Panc1 (cell line): Measurements from ENCODE around the gene ATXN1.

Experiments
- CTCF ChIP-seq: fragments of 450-650 bp; IDR thresholded peaks from 2 replicates; pipeline ENCODE4 v1.5.1; 2017; ENCODE audit warnings: mild to moderate bottlenecking
- POLR2AphosphoS5 ChIP-seq: IDR thresholded peaks from 2 replicates; pipeline ENCODE4 v1.6.1; 2012; ENCODE audit warnings: mild to moderate bottlenecking, low read depth, low read length, moderate library complexity
- REST ChIP-seq, 2 experiments: IDR thresholded peaks; 2 replicates each; pipeline ENCODE4 v1.6.1; 2011 to 2012; ENCODE audit warnings: low read depth in 2 of 2, control low read depth in 1 of 2, low read length in 1 of 2, mild to moderate bottlenecking in 1 of 2, moderate library complexity in 1 of 2; ENCODE audit not compliant: insufficient read depth in 1 of 2
- SIN3A ChIP-seq: IDR thresholded peaks from 2 replicates; pipeline ENCODE4 v1.6.1; 2012; ENCODE audit warnings: low read depth, mild to moderate bottlenecking, low read length, moderate library complexity, borderline replicate concordance; ENCODE audit not compliant: insufficient read depth
- TCF7L2 ChIP-seq: IDR thresholded peaks from 2 replicates; pipeline ENCODE4 v1.6.1; 2011; ENCODE audit warnings: mild to moderate bottlenecking, low read depth, low read length, inconsistent platforms

DNA sequence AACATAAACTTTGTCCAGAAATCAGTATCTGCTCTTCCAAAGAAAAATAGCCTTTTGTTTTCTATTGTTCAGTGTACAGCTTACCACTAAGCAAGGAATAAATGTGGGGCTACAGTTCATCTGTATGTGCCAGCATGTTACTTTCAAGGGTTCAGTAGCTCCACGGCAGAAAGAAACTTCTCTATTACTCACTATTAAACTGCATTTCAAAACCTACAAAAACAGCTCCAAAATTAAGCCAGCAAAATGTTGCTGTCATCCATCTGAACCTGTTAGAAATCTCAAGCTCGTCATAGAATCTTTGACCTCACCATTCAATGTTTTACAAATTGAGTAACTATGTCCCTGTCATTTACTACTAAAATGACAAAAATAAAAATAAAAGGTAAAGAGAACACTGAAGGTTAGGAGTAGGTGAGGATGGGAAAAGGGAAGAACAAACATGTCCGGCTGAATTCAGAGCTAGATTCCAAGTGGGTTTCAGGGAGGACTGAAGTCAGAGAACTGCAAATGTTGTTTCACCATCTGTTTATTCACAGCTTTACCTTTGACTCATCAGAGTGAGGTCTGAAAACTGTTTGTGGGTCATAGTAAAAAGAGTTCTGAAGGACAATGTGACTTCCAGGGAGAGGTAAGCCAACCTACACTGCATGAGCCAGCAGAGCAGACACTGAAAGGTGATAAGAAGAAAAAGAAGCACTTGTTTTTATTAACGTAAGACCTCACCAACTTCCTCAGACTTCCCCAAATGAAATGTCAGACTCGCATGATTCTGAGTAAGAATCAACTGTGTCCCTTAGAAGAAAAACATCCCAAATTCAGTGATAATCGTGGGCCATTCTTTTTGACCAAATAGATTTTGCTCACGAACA is 62.0 kb downstream of the ATXN1 start:
- TF ChIP-seq CTCF (no peak), REST (IDR thresholded peaks at IDR 0.05; ENCODE audit: insufficient read depth in 1 of 2, low read depth in 2 of 2, low read length in 1 of 2) (no peak), POLR2AphosphoS5 (no peak), SIN3A (no peak), TCF7L2 (no peak)
